GM19043 (cell line): Measurements from ENCODE around the gene TIMP2.
"Not testable (repeated sequence)": the region's sequence is repeated elsewhere in the genome, so short reads cannot be mapped to it uniquely, and the experiment has no call there.

Experiments
- ATAC-seq: cut with Tn5 transposase; IDR thresholded peaks from one replicate; pipeline ENCODE4 v1.9.1; 2021; ENCODE audit warnings: low read depth; ENCODE audit not compliant: unreplicated experiment

The TIMP2 gene

GRCh38 chr17:78910497-78911284, 14.5 kb downstream of the TIMP2 start:
- ATAC-seq, result no peak

- ATAC-seq, result no peak
These were observed 16.8 kb downstream of the TIMP2 start for GRCh38 chr17:78908426-78908825.

DNA sequence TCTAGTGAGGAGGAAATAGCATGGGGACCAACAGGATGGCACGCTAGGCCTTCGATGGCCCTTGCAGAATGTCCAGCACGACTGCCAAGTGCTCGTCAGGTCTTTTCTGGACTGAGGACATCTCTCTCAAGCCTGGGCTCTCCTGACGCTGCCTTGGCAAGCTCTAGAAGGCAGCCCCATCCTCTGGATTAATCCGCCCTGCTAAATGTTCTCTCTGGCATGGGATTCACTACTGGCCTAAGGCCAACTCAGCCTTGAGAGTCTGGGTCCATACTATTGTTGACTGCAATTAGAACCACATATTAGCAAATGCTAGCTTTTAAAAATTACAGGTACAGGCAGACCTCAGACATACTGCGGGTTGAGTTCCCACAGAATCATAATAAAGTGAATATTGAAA, 19.6 kb downstream of the TIMP2 start:
- no peak for ATAC-seq

GRCh38 chr17:78905116-78905515, 20.1 kb downstream of the TIMP2 start:
- ATAC-seq, result no peak

DNA sequence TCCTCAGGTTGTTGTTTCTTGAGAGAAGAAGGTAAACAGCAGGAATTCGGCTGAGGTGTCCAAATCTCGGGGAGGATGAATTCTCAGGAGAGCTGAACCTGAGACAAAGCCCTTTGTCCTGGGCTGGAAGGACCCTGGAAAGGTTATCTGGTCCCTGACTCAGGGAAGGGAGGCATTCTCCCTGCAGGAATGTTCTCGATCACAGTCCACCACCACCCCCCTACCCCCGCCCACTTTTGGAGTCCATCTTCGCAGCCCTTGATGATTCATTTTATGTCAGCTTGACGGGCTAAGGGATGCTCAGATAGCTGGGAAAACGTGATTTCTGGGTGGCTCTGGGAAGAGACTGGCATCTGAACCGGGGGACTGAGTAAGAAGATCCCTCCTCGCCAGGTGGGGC, 20.8 kb downstream of the TIMP2 start:
- no peak for ATAC-seq

DNA sequence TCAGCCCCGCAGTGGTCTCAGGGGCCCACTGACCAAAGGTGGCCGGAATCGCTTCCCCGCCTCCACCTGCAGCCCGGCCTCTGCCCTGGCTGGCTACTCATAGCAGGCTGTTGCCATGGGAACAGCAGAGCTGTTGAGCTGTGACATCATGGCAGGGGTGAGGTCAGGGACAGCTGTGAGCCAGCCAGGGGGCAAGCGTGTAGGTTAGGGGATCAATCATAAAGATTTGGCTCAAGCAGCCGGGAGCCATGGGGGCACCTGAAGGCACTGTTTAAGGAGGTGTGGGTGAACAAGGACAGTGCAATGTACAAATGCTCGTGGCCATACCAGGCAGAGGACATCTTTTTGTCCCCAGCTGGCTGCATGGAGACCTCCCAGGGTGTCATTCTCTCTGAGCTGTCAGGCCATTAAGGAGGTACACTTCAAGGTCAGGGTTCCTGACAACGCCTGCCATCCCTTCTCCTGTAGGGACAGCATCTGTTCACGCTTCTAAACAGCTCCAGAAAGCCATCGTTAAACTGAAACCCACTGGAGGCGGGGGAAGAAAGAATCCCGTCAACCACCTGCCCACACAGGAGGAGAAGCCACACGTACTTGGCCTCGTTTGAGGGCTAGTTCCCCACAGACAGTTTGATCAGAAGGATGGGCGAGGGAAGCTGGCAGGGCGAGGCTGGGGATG, 21.9 kb downstream of the TIMP2 start, which contains the start of gene CEP295NL:
Gene CEP295NL, minus strand, starts transcription at position 101 of the 679 bp plus-strand sequence. CDS start 1,373 bp downstream, outside the sequence.
- no peak for ATAC-seq

DNA sequence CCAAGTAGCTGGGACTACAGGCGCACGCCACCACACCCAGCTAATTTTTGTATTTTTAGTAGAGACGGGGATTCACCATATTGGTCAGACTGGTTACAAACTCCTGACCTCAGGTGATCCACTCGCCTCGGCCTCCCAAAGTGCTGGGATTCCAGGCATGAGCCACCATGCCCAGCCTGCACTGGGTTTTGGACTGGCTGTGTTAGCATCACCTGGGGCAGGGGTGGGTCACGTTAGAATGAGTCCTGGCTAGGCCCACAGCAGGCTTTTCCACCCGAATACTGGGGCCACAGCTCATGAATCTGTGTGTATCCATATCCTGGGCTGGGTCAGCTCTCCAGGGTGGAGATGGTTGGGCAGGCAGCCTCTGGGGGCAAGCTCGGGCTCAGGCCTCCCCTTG, 23.0 kb downstream of the TIMP2 start:
- not testable (repeated sequence) for ATAC-seq

DNA sequence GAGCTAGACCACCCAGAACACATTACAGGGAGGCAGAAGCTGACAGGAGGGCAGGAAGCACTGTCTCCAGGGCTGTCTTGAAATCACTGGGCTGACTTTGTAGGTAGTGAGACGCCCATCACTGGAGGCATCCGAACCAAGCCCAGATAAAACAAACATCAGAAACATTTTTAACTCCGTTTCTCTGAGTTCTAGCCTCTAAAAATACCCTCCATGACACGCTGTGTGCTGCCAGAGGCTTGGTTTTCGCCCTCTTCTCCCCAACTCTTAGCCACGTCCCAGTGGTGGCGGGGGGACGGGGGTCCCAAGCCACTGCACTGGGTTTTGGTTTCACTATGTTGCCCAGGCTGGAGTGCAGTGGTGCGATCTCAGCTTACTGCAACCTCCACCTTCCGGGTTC, 23.4 kb downstream of the TIMP2 start:
- ATAC-seq, result no peak

DNA sequence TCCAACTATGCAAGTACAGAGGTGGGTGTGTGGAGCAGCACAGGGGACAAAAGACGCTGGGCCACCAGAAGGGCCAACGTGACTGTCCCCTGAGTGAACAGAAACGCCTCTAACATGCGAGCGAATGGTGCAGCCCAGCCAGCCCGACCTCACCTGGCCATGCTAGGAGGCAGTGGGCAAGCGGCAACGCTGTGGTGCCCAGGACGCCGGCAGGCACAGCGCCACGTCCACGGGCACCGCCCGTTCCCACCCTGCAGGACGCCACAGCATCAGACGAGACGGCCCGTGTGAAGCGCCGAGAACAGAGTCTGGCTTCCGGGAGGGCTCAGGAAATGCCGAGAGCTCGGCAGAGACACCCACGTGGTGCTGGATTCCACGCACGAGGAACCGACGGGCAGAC, 24.4 kb downstream of the TIMP2 start:
- no peak for ATAC-seq

DNA sequence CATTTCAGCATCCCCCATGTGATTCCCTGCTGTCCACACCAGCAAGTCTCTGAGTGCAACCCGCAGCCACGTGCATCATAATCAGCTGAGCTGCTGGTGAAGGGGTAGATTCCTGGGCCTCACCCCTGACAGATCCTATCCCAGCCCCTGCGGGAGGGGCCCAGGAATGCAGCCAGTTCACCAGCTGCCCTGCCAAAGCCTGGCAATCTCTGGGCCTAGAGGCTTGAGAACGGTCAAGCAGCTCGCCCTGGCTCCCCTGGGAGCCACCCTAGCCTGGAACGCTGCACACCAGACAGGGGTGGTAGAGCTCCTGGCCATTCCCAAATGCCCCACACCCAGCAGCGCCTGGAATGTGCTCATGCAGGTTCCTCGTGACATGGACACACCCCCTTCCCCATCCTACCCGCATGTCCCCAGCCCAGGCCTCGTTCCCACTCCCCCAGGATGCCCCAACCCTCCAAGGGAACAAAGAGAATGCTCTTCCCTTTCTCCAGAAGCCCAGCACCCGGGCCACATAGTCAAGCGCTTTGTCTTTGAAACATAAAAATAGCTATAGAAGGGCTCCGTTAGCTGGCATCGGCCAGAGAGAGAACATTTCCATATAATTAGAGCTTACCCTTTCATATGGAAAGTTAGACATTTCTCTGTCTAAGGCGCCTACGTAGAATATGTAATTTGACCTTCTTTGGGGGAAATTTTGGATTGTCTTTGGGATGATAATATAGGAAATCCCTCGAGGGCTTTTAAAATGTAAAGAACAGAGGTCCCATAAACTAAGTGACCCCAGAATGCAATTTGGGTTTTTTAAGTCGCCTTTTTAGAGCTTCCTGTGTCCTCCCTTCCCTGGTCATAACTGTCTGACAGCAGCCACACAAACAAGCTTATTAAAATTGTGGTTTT, 25.6 kb downstream of the TIMP2 start:
- ATAC-seq, result no peak

DNA sequence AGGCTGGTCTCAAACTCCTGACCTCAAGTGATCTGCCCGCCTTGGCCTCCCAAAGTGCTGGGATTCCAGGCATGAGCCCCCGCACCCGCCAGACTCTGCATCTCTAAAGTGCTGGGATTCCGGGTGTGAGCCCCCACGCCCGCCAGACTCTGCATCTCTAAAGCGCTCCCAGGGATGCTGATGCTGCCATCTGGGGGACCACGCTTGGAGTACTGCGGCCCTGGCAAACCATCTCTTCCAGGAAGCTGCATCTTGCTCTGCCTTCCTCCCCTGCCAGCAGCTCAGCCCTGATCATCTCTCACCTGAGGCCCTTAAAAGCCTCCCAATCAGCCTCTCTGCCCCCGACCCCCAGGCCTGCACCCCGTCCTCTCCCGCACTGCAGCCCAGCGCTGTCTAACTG, 26.2 kb downstream of the TIMP2 start:
- ATAC-seq, result no peak

GRCh38 chr17:78898075-78898836, 26.9 kb downstream of the TIMP2 start:
- ATAC-seq, result no peak

GRCh38 chr17:78897664-78898047, 27.5 kb downstream of the TIMP2 start:
- ATAC-seq, result no peak

DNA sequence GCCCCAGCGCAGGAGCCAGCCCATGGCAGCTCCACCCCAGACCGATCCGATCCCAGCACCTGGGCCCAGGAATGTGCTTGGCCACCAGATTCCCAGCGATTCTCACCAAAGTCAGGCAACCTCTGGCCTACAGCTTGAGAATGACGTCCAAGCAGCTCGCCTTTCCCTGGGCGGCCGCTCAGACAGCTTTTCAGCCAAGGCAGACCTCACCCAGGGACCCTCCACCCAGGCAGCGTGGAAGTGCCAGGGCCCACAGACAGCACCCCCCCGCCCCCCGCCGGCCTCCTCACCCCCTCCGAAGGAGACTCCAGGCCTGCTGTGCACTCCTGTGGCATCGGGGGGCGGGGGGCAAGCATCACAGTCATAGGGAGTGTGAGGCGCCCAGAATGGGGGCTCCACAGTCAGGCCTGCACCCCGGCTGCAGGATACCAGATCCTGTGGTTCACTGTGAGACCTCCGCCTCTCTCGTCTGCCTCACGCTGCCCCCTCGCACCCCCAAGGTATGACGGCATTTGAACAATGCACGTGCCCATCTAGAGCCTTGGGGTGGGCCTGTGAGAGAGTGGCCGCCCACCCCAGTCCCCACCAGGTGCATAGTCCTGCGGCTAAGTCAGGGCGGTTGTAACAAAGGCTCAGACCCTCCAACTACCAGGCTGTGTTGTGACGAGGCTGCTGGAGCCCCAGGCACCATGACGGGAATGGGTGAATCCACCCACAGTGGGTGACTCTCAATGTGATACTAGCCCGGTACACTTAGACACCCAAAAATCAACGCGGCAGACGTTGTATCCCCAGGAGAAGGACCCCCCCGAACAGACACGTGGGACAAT, 28.1 kb downstream of the TIMP2 start:
- no peak for ATAC-seq

GRCh38 chr17:78896091-78896833, 28.9 kb downstream of the TIMP2 start:
- no peak for ATAC-seq

DNA sequence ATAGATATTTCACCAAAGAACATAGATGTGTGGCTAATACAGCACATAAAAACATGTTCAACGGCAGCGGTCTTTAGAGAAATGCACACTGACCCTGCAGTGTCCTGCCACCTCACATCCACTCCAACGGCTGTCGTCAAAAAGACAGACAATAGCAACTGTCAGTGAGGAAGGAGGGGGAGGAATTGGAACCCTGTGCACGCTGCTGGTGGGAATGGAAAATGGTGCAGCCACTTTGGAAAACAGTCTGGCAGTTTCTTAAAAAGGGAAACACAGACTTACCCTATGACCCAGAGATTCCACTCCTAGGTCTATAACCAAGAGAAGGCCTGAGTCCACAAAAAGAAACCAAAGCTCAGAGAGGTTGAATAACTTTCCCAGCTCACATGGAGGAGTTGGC, 29.9 kb downstream of the TIMP2 start:
- ATAC-seq, result no peak

GRCh38 chr17:78893684-78894083, 31.5 kb downstream of the TIMP2 start:
- ATAC-seq, result no peak

GRCh38 chr17:78892936-78893379, 32.2 kb downstream of the TIMP2 start:
- ATAC-seq, result no peak

- no peak for ATAC-seq
These were observed 32.7 kb downstream of the TIMP2 start for GRCh38 chr17:78892520-78892919.
